GM20431 (cell line): Measurements from ENCODE around the gene ZNF764.

Experiments used
- in situ Hi-C: fragments of 300-500 bp; cut with MseI, MboI; formaldehyde crosslinking; loops from one replicate; pipeline ENCODE4 v1.15.0; 2020; ENCODE audit warnings: low sequenced_read_pairs; ENCODE audit not compliant: unreplicated experiment

Gene ZNF764

DNA sequence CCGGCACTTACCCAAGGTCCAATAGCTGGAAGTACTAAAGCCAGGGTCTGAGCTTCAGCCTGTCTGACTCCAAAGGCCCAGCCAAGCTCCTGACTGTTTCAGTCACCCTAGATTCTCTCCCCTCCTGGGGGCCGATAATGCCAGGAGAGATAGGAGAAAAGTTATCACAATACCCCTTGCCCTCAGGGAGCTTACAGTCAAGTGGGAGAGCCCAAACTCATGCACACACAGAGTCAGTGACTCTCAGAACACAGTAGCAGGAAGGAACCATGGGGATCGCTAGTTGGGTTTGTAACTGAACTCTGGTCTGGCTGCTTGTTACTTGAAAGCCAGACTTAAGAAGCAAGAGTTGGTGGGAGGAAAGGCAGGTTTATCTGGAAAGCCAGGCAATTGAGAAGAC lies 46.7 kb downstream of the ZNF764 start:
- in situ Hi-C loops, result no loop called here

- in situ Hi-C loops, result no loop called here
Measured at GRCh38 chr16:30510376-30510938, 47.7 kb downstream of the ZNF764 start.

DNA sequence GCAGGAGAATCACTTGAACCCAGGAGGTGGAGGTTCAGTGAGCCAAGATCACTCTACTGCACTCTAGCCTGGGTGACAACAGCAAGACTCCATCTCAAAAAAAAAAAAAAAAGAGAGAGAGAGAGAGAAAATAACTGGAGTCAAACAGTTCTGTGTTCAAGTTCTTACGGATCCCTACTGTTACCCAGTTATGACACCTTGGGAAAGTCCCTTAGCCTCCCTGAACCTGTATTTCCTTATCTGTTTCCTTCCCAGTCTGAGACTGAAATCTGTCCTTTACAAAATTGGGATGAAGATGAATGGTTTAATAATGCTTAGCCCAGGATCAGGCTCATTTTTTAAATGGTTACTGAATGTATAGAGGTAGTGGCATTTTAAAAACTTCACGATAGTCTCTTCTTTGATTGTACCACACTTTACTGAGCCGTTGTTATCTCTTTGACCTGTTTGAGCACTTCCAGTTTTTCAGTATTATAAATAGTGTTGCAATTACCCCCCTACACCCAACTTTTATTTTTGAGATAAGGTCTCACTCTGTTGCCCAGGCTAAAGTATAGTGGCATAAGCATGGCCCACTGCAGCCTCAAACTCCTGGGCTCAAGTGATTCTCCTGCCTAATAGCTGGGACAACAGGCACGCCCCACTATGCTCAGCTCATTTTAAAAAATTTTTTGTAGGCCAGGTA lies 49.0 kb downstream of the ZNF764 start:
- in situ Hi-C loops, result no loop called here
